GM19468 (cell line): ENCODE data around the gene LRRC38.

Source experiments
- ATAC-seq: cut with Tn5 transposase; IDR thresholded peaks from one replicate; pipeline ENCODE4 v1.9.1; 2021; ENCODE audit warnings: mild to moderate bottlenecking, moderate library complexity, moderate number of reproducible peaks; ENCODE audit not compliant: unreplicated experiment; ENCODE audit errors: extremely low read depth

Gene LRRC38

GRCh38 chr1:13520985-13521384 is 7.2 kb upstream of the LRRC38 start:
- ATAC-seq = no peak

GRCh38 chr1:13517193-13517812 is 3.5 kb upstream of the LRRC38 start:
- no peak for ATAC-seq

DNA sequence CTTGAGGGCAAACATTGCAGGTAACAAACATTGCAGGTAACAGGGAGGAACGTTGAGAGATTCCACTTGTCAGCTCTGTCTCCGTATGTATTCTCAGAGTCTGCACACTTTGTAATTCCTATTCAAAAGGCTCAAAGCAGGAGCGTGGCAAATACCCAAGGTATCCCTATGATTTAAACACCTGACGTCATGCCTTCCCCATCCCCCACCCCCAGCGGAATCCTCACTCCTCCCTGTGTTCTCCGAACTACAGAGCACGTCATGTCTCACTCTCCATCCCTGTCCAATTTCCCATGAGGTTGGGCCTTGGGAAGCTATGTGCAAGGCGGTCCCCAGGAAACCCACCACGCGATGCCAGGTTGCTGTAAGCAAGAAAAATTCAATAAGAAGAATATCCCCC is 2.8 kb upstream of the LRRC38 start:
- no peak for ATAC-seq

DNA sequence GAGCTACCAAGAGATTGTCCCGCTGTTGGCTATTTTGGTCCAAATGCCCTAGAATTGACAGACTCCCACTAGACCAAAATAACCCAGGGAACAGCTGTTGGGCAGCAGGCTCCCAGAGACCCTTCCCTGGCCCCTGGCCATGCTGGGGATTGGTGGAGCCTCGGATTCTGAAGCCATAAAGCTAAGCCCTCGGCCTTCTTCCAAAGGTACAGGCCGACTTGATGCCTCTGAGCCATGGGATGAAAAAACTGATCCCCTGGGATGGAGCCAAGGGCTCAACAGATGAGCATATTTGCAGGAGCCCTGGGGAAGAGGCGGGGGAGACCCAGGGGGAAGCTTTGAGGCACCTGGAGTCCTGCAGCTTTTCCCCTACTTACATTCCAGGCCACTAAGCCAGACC is 1.0 kb upstream of the LRRC38 start:
- ATAC-seq = no peak

GRCh38 chr1:13513063-13513894 is 524 bp downstream of the LRRC38 start:
- no peak for ATAC-seq

DNA sequence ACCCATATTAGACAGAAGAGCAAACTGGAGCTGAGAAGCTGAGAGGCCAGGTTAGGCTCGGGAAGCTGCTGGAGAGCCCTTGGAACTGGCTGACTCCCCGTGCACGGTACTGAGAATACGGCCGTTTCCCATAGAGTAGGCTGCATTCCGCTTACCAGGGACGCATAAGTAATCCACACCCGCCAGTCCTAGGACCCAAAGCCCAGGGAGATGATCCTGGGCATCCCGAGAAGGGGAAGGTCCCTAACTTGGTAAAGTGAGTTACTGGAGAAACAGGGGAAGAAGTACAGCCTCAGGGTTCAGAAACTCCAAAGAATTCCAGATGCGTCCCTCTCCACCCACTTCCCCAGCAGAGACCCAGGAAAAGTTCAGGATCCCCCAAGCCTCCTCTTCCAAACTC is 1.3 kb downstream of the LRRC38 start:
- ATAC-seq = no peak

- no peak for ATAC-seq
These were observed 3.3 kb downstream of the LRRC38 start for GRCh38 chr1:13510499-13510898.

DNA sequence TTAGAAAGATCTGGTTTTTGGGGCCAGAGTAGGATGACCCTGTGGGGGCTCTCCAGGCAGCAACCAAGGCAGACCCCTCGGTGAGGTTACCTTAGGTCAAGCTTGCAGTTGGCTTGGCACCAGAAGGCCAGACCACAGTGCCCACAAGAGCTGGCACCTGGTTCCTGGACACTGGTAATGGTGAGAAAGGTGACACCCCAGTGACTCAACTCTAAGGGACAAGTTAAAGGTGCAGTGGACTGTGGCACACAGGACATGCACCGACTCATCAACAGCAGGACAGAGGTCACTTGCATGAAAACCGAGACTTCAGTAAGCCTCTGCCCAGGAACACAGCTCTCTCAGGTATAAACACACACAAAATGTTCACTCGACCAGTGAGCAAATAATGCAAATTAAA is 6.7 kb downstream of the LRRC38 start:
- no peak for ATAC-seq

DNA sequence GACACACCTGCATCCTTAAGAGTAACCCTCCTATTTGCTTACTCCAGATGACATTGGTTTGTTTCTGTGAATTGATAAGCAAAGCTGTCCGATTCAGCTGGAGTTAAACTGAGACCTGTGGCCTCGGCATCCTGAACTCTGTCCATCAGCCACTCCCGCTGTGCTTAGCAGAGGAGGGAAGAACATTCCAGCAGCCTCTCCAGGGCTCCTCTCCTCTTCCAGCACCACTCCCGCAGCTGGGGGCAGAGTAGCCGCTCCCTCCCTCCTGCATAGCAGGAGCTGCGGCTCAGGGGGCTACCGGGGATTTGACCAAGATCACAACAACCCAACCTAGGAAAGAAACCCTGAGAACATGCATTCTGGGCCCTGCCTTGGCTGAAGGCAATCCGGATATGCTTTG is 8.8 kb downstream of the LRRC38 start:
- ATAC-seq = no peak

DNA sequence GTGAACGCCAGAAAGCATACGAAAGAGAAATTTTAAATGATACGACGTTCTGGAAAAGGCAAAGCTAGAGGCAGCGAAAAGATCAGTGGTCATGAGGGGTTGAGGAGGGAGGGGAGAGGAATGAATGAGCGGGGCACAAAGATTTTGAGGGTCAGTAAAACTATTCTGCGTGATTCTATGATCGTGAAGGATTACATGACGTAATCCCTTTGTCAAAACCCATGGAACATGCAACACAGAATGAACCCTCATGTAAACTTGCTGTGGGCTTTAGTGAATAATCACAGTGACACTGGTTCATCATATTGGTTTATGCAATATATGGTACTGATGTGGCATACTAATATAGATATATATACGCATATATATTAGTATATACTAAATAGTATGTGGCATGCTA is 13.0 kb downstream of the LRRC38 start:
- no peak for ATAC-seq

DNA sequence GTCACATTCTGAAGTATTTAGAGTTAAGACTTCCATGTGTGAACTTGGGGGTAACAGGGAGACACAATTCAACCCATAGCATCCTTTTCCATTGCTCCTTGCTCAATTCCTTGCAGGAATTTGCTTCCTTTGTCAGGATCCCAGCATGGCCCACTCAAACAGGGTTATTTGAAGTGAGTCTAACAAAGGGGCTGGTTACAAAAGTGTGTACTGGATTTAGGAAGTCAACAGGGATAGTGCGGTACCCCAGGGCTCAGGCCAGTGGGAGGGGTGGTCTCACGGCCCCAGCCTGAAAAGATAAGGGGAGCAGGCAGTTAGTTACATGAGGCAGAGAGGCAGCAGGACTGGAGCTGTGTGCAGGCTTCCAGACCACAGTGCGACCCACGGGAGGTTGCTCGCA is 14.4 kb downstream of the LRRC38 start:
- no peak for ATAC-seq

DNA sequence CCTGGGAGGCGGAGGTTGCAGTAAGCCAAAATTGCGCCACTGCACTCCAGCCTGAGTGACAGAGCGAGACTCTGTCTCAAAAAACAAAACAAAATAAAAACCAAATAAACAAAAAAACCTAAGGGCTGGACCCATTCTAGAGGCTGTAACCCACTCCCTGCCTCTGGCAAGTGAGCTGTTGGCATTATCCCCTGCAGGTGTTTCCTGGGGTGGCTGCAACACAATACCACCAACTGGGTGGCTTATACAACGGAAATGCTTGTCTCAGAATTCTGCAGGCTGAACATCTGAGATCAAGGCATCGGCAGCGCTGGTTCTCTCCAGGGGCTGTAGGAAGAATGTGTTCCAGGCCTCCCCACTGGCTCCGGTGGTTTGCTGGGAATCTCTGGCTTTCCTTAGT is 15.2 kb downstream of the LRRC38 start:
- ATAC-seq = no peak

DNA sequence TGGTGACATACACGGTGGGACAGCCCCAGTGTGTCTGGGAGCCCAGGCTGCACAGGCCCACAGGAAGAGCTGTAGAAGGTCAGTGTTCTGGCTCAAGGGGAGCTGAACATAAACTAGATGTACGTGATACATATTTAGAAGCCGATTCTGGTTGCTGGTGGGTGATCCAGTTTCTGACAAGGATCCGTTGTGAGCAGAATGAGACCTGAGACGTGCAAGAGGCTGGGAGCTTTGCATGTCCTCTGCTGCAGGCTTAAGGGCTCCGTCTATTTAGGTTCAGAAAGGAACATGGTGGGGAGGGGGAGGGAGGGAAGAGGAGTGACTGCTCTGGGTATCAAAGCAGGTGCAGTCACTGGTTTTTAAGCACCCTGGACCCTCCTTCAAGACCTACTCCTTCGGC is 18.6 kb downstream of the LRRC38 start:
- no peak for ATAC-seq

GRCh38 chr1:13494712-13495111 is 19.1 kb downstream of the LRRC38 start:
- ATAC-seq = no peak

DNA sequence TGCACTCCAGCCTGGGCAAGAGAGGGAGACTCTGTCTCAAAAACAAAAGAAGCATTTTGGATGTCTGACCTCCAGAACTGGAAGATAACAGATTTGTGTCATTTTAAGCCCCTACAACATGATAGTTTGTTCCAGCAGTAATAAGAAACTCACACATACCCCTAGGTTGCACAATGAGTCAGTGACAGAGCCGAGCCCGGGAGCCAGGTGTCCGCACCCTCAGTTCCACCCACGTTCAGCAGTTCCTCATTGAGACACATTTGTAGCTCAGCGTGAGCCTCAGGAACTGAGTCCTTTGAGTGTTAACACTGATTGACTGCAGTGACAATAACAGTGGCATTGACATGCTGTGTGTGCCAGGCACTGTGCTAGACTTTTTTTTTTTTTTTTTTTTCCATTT is 19.8 kb downstream of the LRRC38 start:
- ATAC-seq = no peak

DNA sequence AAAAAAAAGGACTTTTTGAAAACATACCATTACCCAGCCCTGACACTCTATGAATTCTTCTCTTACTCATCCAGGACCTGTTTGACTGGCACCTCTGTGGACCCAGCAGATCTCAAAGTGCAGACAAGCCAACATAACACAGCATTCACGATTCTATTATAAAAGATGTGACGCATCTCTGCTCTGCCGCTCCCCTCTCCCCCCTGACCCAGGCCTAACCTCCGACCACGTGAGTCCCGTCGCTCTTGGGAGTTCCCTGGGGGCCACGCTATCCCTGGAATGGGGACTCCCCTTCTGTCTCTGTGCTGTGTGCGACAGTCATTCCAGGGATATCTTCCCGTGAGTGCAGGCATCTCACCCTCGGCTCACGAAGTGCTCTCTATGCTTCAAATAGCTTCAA is 21.1 kb downstream of the LRRC38 start:
- no peak for ATAC-seq

DNA sequence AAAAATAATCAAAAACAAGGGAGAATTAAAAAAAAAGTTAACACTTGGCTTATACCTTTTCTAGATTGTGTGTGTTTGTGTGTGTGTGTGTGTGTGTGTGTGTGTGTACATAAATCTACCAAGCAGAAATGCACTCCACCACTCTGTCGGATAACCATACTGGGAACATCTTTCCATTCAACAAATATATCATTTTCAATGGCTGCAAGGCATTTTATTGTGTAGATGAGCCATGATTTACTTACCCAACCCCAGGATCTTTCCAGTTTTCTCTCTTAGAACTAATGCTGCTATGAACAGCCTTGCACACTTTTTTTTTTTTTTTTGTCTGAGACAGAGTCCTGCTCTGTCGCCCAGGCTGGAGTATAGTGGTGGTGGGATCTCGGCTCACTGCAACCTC is 25.8 kb downstream of the LRRC38 start:
- ATAC-seq = no peak

DNA sequence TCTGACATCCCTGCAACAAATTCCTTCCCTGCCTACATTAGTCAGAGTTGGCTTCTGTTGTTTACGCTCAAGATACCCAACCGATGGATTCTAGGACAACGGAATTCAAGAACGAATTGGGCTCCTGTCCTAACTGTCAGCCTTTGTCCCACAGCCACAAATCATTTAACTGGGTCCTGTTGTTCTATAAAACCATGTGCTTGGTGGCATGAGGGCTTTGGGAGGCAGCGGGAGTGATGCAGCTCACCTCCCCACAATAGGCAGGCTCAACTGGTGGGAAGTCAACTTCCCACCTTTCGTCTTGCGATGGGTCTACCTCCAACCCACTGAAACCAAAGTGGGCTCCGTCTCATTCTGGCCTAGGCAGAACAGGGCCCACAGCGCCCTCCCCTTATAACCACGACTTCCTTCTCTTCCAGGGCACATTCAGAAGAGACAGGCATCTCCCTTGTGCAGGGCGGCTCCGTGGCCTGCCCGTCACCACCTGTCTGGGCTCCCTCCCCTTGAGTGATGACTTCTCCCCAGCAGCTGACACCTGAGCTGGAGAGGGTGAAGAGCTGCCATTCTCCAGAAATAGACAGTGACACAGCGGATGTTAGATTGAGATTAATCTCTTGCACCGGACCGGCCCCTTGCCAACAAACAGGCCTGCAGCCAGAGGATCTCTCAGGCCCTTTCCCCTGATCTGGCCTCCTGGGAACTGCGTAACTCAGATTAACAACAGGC is 26.5 kb downstream of the LRRC38 start:
- no peak for ATAC-seq

DNA sequence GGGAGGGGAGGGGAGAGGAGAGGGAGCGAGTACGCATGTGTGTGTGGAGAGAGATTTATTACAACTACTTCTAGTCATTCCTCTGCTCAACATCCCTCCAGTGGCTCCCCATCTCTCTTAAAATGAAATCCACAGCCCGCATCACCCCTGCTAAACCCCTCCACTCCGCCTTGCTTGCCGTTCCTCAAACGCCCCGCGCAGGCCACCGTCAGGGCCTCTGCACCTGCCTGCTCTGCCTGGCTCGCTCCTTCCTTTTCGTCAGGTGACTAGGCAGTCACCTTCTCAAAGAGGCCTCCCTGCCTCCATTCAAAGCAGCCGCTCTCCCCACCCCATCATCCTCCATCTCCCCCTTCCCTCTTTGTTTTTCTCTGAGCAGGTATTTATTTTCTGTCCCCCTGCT is 29.9 kb downstream of the LRRC38 start:
- no peak for ATAC-seq

DNA sequence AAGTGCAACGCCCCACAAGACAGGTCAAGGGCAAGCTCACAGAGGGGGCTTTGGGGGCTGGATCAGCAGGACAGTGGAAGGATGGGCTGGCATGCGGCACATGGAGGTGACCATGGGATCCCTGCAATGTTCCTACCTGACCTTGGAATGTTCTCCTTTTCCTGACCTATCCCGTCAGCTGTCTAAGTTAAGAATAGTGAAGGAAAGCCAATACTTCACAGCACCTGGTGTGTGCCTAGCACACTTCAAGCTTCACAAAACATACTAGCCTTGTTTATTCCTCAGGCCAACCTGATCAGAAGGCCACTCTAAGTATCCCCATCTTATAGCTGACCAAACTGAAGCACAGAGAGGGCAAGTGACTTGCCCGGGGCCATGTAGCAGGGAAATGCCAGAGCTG is 31.2 kb downstream of the LRRC38 start:
- ATAC-seq = no peak

- no peak for ATAC-seq
These were observed 34.5 kb downstream of the LRRC38 start for GRCh38 chr1:13479171-13479856.
